GM23338 (cell line): ENCODE results near the gene SPDYE9.
"Not testable (repeated sequence)": the region's sequence is repeated elsewhere in the genome, so short reads cannot be mapped to it uniquely, and the experiment has no call there.

Experiments
- CREB1 ChIP-seq: fragments of 250-450 bp; sonication (Bioruptor Pico); IDR thresholded peaks from 2 replicates; pipeline ENCODE4 v1.5.0; 2020; ENCODE audit warnings: low read depth, mild to moderate bottlenecking, moderate library complexity
- CTCF ChIP-seq, 2 experiments: fragments of 200-600 bp in 1 of 2; sonication (generic) in 1 of 2; conservative IDR thresholded peaks; 2 replicates each; pipeline versions ENCODE4 v1.5.1 to v1.6.1; 2016 to 2017; ENCODE audit warnings: antibody characterized with exemption in 2 of 2, low read depth in 2 of 2, mild to moderate bottlenecking in 2 of 2, moderate library complexity in 1 of 2
- EZH2 ChIP-seq: fragments of 200-600 bp; sonication (generic); IDR thresholded peaks from one replicate; pipeline ENCODE4 v1.8.0; 2017; ENCODE audit warnings: antibody characterized with exemption, mild to moderate bottlenecking, low read depth; ENCODE audit not compliant: unreplicated experiment
- EZH2phosphoT487 ChIP-seq: fragments of 200-600 bp; sonication (generic); IDR thresholded peaks from one replicate; pipeline ENCODE4 v1.8.1; 2018; ENCODE audit warnings: antibody characterized with exemption; ENCODE audit not compliant: unreplicated experiment
- JUNB ChIP-seq: IDR thresholded peaks from one replicate; pipeline ENCODE4 v1.6.1; 2016; ENCODE audit warnings: antibody characterized with exemption; ENCODE audit not compliant: unreplicated experiment
- POLR2AphosphoS5 ChIP-seq: IDR thresholded peaks from 2 replicates; pipeline ENCODE4 v1.6.1; 2016; ENCODE audit warnings: antibody characterized with exemption, low read depth
- ZNF114 ChIP-seq: fragments of 250-450 bp; sonication (Bioruptor Pico); IDR thresholded peaks from 2 replicates; pipeline ENCODE4 v1.5.0; 2020; ENCODE audit warnings: mild to moderate bottlenecking, moderate library complexity
- TF ChIP-seq, protein P1 (sequence below): IDR thresholded peaks from one replicate; pipeline ENCODE4 v1.6.1; 2018; ENCODE audit warnings: antibody characterized with exemption; ENCODE audit not compliant: unreplicated experiment

DNA sequence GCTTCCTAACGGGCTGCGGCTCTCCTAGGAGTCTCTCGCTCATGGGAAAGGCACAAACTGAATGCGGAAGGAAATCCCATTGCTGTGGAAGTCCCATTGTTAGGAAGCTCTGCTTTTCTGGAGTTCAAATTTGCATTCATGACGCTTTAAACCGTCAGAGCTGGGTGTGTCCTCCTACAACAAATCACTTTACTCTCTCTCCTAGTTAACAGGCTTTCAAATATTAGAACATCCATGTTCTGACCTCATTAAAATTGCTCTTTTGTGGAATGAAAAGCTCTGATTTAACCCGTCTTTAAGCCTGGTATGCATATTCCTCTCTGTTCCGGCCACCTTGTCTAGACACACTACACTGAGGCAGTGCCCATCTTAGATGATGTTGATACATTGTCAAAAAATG, 56.2 kb downstream of the SPDYE9 start, which contains the start of gene SPDYE8:
- TF ChIP-seq CTCF (conservative IDR thresholded peaks at IDR 0.05; ENCODE audit: low read depth in 2 of 2); JUNB; CREB1; POLR2AphosphoS5; EZH2; EZH2phosphoT487; ZNF114: not testable (repeated sequence)
- TF ChIP-seq, protein P1, sequence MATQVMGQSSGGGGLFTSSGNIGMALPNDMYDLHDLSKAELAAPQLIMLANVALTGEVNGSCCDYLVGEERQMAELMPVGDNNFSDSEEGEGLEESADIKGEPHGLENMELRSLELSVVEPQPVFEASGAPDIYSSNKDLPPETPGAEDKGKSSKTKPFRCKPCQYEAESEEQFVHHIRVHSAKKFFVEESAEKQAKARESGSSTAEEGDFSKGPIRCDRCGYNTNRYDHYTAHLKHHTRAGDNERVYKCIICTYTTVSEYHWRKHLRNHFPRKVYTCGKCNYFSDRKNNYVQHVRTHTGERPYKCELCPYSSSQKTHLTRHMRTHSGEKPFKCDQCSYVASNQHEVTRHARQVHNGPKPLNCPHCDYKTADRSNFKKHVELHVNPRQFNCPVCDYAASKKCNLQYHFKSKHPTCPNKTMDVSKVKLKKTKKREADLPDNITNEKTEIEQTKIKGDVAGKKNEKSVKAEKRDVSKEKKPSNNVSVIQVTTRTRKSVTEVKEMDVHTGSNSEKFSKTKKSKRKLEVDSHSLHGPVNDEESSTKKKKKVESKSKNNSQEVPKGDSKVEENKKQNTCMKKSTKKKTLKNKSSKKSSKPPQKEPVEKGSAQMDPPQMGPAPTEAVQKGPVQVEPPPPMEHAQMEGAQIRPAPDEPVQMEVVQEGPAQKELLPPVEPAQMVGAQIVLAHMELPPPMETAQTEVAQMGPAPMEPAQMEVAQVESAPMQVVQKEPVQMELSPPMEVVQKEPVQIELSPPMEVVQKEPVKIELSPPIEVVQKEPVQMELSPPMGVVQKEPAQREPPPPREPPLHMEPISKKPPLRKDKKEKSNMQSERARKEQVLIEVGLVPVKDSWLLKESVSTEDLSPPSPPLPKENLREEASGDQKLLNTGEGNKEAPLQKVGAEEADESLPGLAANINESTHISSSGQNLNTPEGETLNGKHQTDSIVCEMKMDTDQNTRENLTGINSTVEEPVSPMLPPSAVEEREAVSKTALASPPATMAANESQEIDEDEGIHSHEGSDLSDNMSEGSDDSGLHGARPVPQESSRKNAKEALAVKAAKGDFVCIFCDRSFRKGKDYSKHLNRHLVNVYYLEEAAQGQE, result not testable (repeated sequence)
